Measurements from ENCODE around the gene CPTP.
"Not testable (repeated sequence)": the region's sequence is repeated elsewhere in the genome, so short reads cannot be mapped to it uniquely, and the experiment has no call there.

Gene CPTP

GRCh38 chr1:1307261-1307922 lies 17.2 kb upstream of the CPTP start:
- DNase-seq: no peak

DNA sequence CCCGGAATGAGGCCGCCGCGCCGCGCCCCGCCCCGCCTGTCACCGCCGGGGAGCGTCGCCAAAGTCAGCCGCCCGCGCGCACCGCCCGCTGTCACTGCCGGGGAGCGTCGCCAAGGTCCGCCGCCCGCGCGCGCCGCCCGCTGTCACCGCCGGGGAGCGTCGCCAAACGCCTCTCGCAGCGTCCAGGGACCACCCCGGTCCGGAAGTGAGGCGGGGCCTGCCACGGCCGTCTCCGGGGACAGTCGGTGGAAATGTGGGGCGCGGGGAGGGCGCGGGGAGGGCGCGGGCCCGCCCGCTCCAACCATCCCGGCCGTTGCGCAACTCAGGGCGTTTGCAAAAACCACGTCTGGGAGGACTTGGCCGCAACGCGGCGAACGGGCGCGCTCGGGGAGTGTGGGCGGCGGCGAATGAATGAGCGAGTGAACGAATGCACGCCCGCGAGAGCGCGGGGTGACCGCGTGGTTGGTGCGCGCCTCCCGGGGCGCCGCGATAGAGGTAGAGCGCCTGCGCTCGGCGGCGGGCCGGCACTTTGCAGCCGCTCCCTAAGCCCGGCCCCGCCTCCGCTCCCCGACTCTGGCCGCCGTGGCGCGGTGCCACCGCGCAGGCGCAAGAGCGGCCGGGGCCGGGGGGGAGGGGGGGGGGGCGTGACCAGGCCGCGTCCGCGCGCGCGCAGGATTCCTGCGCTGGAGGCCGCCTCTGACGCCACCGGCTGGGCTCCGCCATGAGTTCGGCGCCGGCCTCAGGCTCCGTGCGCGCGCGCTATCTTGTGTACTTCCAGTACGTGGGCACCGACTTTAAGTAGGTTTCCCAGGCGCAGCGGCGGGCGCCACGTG lies 16.5 kb upstream of the CPTP start, which contains the start of the genes ACAP3 and PUSL1:
Gene ACAP3, minus strand, starts transcription at position 8 of the 833 bp plus-strand sequence. CDS start 115 bp downstream, outside the sequence.
Gene PUSL1, plus strand, starts transcription at position 675 of the 833 bp plus-strand sequence. Its CDS starts 47 bp downstream, at position 722.
- peak; percentile 92 for DNase-seq

DNA sequence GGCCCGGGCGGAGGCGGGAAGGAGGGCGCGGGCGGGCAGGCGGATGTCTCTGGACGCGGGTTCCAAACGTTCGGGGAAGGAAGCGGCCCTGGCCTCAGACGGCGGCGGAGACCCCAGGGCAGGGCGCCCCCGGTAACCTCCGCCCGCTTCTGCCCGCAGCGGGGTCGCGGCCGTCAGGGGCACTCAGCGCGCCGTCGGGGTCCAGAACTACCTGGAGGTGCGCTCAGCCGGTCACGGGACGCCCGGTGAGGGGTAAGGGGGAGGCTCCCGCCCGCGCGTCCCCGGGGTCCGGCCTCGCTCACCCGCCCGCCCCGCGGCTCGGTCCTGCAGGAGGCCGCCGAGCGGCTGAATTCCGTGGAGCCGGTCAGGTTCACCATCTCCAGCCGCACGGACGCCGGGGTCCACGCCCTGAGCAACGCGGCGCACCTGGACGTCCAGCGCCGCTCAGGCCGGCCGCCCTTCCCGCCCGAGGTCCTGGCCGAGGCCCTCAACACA lies 15.8 kb upstream of the CPTP start:
- DNase-seq: no peak

DNA sequence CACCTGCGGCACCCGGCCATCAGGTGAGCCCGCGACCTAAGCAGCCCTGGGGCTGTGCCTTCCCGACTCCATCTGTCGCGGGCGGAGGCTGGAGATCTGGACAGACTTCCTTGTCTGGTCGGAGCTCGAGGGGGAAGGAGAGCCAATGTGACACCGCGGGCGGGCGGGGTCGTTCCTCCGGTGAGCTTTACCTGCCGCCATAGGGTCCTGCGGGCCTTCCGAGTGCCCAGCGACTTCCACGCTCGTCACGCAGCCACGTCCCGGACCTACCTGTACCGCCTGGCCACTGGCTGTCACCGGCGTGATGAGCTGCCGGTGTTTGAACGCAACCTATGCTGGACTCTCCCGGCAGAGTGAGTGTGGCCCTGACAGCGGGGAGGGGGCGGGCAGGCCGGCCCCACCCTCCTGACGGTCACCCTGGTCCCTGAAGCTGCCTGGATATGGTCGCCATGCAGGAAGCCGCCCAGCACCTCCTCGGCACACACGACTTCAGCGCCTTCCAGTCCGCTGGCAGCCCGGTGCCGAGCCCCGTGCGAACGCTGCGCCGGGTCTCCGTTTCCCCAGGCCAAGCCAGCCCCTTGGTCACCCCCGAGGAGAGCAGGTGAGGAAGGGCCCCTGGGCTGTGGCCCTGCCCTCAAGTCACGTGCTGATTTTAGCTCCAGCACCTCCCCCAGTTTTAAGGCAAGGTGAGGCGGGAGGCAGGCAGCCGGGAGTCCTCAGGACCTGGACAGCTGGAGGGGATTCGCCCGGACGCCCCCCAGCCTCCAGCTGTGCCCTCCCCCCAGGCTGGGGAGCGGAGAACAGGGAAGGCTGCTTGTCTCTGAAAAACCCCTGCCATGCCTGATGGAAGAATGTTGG lies 15.1 kb upstream of the CPTP start:
- peak; percentile 72 for DNase-seq

DNA sequence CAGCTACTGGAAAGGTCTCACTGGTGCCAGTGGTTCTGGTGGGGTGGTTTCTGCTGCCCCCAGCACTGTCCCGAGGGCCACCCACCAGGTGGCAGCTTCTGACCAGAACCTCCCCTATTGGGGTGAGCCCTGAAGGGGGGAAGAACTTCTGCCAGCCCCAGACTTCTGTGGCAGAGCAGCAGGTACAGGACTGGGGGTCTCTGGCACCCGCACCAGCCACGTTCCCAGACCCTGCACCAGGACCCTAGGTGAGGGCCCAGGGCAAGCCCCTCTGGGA lies 14.6 kb upstream of the CPTP start:
- DNase-seq: no peak

DNA sequence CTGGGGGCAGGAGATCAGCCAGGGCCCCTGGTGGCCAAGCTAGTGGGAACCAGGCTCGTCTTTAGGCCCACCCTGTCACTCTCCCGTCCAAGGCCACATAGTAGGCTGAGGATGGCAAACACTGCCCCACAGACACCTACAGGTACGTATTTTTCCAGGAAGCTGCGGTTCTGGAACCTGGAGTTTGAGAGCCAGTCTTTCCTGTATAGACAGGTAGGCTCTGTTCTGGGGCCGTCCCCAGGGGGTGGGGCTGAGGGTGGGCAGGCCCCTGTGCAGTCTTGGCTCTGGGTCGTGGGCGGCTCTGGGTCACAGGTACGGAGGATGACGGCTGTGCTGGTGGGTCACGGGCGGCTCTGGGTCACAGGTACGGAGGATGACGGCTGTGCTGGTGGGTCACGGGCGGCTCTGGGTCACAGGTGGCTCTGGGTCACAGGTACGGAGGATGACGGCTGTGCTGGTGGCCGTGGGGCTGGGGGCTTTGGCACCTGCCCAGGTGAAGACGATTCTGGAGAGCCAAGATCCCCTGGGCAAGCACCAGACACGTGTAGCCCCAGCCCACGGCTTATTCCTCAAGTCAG lies 14.0 kb upstream of the CPTP start:
- DNase-seq: no peak

DNA sequence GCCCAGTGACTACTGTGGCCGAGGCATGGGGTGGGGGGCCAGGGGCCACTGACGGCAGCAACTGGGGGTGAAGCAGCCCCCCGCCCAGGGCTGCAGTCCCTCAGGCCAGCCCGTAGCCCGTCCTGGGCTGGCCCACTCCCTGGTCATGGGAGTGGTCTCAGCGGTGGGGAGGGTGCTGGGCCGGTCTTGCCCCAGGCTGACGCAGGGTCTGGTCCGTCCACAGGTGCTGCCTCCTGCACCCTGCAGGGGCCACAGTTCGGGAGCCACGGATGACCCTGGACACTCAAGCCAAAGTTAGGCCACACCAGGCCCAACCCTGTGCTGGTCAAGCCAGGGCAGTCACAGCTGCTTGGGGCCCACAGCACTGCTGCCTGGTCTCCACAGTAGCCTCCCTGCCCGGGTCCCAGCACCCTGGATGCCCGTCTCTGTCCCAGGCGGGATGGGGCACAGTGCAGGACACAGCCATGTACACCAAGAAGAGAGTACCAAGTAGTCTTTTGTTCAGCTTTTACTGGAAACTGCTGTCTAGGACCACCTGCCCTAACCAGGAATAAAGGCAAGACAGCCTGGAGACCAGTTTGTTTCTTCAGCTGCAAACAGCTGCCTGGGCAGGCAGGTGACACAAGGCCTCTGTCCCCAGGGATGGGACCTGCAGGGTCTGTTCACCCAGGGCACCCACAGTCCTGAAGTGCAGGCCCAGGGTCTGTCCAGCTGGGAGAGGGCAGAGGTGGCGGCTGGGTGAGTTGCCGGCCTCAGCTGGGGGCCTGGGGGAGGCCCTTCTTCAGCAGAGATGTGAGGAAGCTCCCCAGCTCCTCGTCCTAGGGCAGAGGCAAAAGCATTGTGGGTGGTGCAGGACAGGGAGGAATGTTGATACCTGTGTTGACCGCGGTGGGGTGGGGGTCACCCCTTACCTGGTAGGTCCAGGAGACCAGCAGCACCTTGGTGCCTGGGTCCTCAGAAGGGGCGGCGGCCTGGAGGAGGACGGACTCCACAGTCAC lies 13.2 kb upstream of the CPTP start:
- no peak for DNase-seq

DNA sequence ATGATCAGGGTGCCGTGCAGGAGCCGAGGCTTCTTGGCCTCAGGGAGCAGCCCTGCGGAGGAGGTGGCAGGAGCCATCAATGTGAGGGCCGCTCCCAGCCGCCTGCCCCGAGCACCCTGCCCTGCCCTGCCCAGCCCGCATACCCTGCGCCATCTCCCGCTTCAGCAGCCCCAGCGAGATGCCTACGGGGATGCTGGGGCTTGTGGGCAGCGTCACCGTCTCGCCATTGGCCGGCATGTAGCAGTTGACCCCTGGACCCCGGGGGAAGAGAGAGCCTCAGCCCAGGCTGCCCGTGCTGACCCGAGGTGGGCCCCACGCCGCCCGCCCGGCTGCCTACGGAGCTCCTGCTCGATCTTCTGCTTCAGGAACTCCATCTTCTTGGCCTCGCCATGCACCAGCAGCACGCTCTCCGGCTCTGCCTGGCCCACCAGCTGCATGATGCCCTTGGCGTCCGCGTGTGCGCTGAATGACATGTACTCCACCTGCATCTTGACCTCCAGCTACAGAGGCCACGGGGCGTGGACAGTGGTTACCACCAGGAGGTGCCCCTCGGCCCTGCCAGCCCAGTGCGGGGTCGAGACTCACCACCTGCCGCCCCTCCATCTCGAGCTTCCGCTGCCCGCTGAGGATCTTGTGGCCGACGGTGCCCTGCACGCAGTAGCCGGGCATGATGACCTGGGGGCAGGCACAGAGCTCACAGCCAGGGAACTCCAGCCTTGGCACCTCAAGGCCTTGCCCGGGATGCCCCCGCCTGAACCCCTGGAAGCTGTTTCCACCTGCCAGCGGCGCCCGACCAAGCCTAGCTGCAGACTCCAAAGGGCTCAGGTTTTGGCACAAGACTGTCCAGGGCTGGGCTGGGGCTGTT lies 11.9 kb upstream of the CPTP start:
- DNase-seq: no peak

GRCh38 chr1:1313500-1314236 lies 10.9 kb upstream of the CPTP start:
- no peak for DNase-seq

DNA sequence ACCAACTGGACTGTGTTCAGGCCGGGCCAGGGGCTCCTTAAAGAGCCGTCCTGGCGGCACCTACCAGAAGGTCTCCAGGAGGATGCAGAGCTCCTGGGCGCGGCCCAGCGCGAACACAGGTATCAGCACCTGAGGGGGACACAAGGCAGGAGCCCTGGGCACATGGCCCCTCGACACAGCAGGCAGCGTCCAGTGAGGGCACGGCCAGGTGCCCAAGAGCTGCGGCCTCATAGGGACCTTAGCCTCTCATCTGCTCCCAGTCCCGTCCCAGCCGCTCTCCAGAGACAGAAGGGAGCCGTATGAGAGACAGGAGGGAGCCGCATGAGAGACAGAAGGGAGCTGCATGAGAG lies 10.4 kb upstream of the CPTP start:
- no peak for DNase-seq

GRCh38 chr1:1314678-1315335 lies 9.8 kb upstream of the CPTP start:
- no peak for DNase-seq

DNA sequence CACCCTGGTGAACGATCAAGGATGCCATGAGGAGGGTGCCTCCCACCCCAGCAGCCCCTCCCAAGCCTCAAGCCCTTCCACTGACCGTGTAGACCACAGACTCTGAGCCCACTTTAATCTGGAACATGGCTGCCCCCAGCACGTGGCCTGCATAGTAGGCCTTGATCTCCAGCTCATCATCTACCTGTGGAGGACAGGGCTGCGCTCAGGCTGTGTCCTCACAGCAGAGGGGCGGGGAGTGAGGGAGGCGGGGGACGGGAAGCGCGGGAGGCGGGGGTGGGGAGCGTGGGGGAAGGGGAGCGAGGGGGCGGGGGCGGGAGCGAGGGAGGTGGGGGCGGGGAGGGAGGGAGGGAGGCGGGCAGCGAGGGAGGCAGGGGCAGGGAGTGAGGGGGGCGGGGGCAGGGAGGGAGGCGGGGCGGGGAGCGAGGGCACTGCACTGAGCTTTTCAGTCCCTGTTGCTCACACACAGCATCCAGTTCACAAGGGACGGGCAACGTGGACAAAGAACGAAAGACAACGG lies 9.1 kb upstream of the CPTP start:
- DNase-seq: no peak

DNA sequence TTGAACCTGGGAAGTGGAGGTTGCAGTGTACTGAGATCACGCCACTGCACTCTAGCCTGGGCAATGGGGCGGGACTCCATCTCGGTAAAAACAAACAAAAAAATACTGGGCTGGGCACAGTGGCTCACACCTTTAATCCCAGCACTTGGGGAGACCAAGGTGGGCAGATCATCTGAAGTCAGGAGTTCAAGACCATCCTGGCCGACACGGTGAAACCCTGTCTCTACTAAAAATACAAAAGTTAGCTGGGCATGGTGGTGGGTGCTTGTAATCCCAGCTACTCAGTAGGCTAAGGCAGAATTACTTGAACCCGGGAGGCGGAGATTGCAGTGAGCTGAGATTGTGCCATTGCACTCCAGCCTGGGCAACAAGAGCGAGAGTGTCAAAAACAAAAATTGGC lies 8.4 kb upstream of the CPTP start:
- DNase-seq: not testable (repeated sequence)

GRCh38 chr1:1317420-1317819 lies 7.2 kb upstream of the CPTP start:
- DNase-seq: no peak

DNA sequence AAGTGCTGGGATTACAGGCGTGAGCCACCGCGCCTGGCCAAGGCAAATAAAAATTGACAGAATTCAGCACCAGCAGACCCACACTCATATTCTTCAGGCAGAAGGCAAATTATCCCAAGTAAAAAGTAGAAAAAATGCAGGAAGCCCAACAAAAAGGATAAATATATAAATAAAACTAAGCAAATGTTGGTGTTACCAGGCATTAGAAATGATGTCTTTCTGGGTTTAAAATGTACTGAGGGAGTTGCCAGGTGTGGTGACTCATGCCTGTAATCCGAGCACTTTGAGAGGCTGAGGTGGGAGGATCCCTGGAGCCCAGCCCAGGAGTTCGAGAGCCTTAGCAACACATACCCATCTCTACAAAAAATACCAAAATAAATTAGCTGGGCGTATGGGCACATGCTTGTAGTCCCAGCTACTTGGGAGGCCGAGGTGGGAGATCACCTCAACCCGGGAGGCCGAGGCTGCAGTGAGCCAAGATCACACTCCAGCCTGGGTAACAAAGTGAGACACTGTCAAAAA lies 6.4 kb upstream of the CPTP start:
- no peak for DNase-seq

DNA sequence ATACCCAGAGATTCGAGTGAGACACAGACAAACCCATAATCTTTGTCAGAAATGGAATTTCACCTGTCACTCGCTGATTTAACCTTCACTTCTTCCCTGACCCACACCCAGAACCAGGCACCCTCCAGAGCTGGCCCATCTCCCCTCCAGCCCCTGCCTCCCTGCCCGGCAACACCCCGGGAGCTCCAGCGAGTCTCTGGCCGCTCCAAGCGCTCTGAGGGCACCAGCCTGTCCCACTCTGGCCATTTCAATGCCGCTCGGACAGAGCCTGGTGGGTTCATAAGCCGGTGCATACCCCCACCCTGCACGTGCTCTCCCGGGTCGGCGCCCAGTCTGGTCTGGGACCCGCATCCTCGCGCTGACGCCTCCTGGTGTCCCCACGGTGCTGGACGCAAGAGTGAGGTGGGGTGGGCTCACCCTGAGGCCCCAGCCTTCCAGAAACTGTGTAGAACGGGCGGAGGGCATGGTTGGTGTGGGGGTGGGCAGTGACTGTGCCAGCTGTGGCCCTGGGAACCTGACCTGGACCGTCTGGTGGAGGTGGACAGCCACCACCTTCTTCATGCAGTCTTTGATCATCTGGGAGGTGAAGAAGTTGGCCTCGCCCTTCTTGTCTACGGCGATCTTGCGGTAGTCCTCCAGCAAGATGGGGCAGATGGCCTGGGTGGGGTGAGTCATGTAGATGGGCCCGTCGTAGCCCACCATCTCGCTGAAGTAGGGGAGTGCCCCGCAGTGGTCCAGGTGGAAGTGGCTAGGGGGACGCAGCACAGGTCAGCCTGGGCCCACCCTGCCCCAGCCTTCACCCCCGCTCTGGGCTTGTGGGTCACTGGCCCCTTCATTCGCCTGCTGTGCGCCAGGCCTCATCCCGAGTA lies 5.6 kb upstream of the CPTP start:
- no peak for DNase-seq

DNA sequence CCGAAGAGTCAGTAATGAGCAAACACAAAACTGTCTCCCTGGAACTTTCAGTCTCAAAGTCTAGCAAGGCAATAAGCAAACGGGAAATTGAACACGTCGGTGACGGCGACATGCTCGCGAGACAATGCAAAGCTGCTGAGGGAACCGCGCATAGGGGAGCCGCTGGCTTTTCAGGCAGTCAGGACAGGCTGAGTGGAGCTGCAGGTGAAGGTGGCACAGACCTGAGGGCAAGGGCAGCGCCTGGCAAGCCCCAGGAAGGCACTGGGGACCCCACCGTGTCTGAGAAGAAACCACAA lies 5.0 kb upstream of the CPTP start:
- no peak for DNase-seq
